ENCODE results near the gene FKBP5. TPM values are rescaled to one million over a fixed set of nuclear protein-coding genes. Genes with fewer than 3 reads are reported as not detected.
A peak's percentile ranks its signal among the peaks of the same experiment; 100 is the strongest.

Gene FKBP5
- total and polyA plus RNA-seq, 10 of the 15 experiments (the other 5 are each of a cell fraction or from before 2014, with no cell fraction given) = 29.0 to 123 (median 62.3) TPM

DNA sequence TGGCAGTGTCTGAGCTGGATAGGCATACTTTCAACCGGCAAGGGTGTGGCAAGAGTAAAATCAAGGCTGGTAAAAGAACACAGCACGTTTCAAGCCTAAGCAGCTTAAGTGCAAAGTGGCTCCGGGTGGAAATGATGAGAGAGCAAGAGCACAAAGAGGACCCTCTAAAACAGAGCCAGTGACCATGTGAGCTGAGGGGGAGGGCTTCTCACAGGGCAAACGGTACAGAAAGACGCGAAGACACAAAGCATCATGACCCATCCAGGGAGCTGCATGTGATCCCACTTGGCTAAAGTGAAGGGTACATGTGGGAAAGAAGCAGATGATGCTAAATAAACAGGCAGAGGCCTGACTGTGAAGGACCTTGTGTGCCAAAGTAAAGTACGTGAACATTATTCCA lies 25.7 kb downstream of the FKBP5 start:
- intact Hi-C loops (cut with micrococcal nuclease; ENCODE audit: unreplicated experiment) = no loop called here
- Histone ChIP-seq H3K27me3 (replicated peaks in 1 of 2; ENCODE audit: control insufficient read depth in 2 of 2, insufficient read depth in 2 of 2, low read length in 1 of 2) (no peaks in the 10 kb centered on the region), H3K27ac (ENCODE audit: control insufficient read depth, insufficient read depth) (no peak overlapping the region), H3K9me3 (replicated peaks; ENCODE audit: control insufficient read depth, insufficient read depth, low read length) (no peaks in the 10 kb centered on the region), H3K4me2 (ENCODE audit: control insufficient read depth, insufficient read depth) (no peak overlapping the region), H3K79me2 (ENCODE audit: control insufficient read depth, insufficient read depth, low read length) (peaks cover 56% of the 10 kb centered on the region), H4K20me1 (ENCODE audit: control insufficient read depth, insufficient read depth) (no peaks in the 10 kb centered on the region), H3K4me1 (ENCODE audit: control insufficient read depth, insufficient read depth, low read length) (peaks cover 13% of the 10 kb centered on the region), H3K9ac (ENCODE audit: control insufficient read depth, insufficient read depth, low read length) (no peak overlapping the region), H3K36me3 (ENCODE audit: control insufficient read depth in 2 of 2, insufficient read depth in 2 of 2, low read length in 1 of 2) (no peaks in the 10 kb centered on the region; a peak in 1 of 4 replicates), H3K4me3 (no peak overlapping the region), H2AFZ (ENCODE audit: control insufficient read depth, low read depth, low read length) (no peak overlapping the region)
- ChIA-PET SMC1A (ENCODE audit: uncharacterized antibody, unreplicated experiment) (interaction anchor here (0.6 to 5.0 kb wide), 17 partner anchors 9 to 111 kb away, joined by 3 to 17 read pairs (median 4); partner anchors contain the start of gene ARMC12), CTCF (interaction anchor here (0.8 to 8.6 kb wide), 9 partner anchors 15 to 141 kb away, joined by 3 to 54 read pairs (median 3); partner anchors contain the start of gene ARMC12), POLR2A (interaction anchor here (0.6 to 1.9 kb wide), 6 partner anchors 15 to 24 kb away, joined by 3 to 7 read pairs (median 4); no protein-coding TSS in a partner anchor), RAD21 (ENCODE audit: unreplicated experiment) (interaction anchor here (0.6 to 3.8 kb wide), 8 partner anchors 17 to 73 kb away, joined by 3 to 12 read pairs (median 4); partner anchors contain the start of gene ARMC12)
- 90% methylated on average over 7 of the region's 7 CpGs for WGBS (ENCODE audit: insufficient coverage, insufficient replicate concordance, low lambda C conversion rate, missing lambda C conversion rate)
- in situ Hi-C loops (cut with MboI) = no loop called here
- no peak for FAIRE-seq
- no peak for ATAC-seq
- BruUV-seq (replicated peaks) = TSS peak; percentile 14
- no peak for DNase-seq (ENCODE audit: low read depth, low spot score)
- TF ChIP-seq EZH2 (IDR thresholded peaks at IDR 0.05; ENCODE audit: borderline replicate concordance, control insufficient read depth, low read depth, low read length) = no peak
- no peak for TF ChIP-seq CHD2 (IDR thresholded peaks at IDR 0.05; ENCODE audit: borderline replicate concordance, low read depth, low read length)
- TF ChIP-seq SIX5 (IDR thresholded peaks at IDR 0.05; ENCODE audit: low read depth, low read length, severe bottlenecking) = no peak
- TF ChIP-seq SUZ12 (IDR thresholded peaks at IDR 0.05; ENCODE audit: unreplicated experiment) = no peak
- no peak for TF ChIP-seq IKZF1 (conservative IDR thresholded peaks at IDR 0.05)
- TF ChIP-seq POU2F2 (IDR thresholded peaks at IDR 0.05; ENCODE audit: borderline replicate concordance, low read depth, low read length) = no peak
- no peak for TF ChIP-seq PML (IDR thresholded peaks at IDR 0.05; ENCODE audit: low read length)
- TF ChIP-seq ASH2L (IDR thresholded peaks at IDR 0.05; ENCODE audit: borderline replicate concordance, low read depth) = no peak
- TF ChIP-seq MYC (IDR thresholded peaks at IDR 0.05; ENCODE audit: insufficient read depth, insufficient read length, insufficient replicate concordance, low read length, severe bottlenecking) = no peak
- no peak for TF ChIP-seq ZNF217 (IDR thresholded peaks at IDR 0.05)
- no peak for TF ChIP-seq NR2C2 (IDR thresholded peaks at IDR 0.05; ENCODE audit: borderline replicate concordance, control insufficient read depth, insufficient read length, low read depth)
- no peak for TF ChIP-seq ZNF622 (IDR thresholded peaks at IDR 0.05)
- no peak for TF ChIP-seq SRF (IDR thresholded peaks at IDR 0.05; ENCODE audit: low read depth in 2 of 2, low read length in 2 of 2)

All from GM12878 (cell line).